Kidney (tissue), 14 donors: ENCODE measurements around the gene TNS4. TPM values are rescaled to one million over a fixed set of nuclear protein-coding genes. Genes with fewer than 3 reads are reported as not detected.

Experiments used
- DNase-seq, 5 donors: peaks; one replicate each; pipeline ENCODE4 v3.0.0-alpha.2; 2013 to 2020
- FAIRE-seq: peaks from 2 replicates; lab custom pipeline; 2012; peaks lifted over from hg19 to GRCh38; lab: Jason Lieb, UNC
- H3K27ac ChIP-seq, 2 donors: one replicate each; pipeline ENCODE4 v1.7.0; 2013; ENCODE audit warnings: low read depth in 2 of 2, low read length in 2 of 2, inconsistent platforms in 1 of 2
- H3K27me3 ChIP-seq: one replicate; pipeline ENCODE4 v1.7.1; 2013; ENCODE audit warnings: low read length, inconsistent platforms; ENCODE audit not compliant: control insufficient read depth, insufficient read depth
- H3K36me3 ChIP-seq, 3 donors: one replicate each; pipeline versions ENCODE4 v1.7.0 to v1.7.1; 2013; ENCODE audit warnings: low read length in 3 of 3, control low read depth in 1 of 3, inconsistent platforms in 1 of 3; ENCODE audit not compliant: insufficient read depth in 3 of 3, control insufficient read depth in 2 of 3
- H3K4me1 ChIP-seq, 3 donors: one replicate each; pipeline versions ENCODE4 v1.7.0 to v1.7.1; 2013; ENCODE audit warnings: low read length in 3 of 3, inconsistent platforms in 1 of 3, low read depth in 1 of 3; ENCODE audit not compliant: control insufficient read depth in 2 of 3, insufficient read depth in 2 of 3
- H3K4me3 ChIP-seq, 3 donors: one replicate each; pipeline versions ENCODE4 v1.7.0 to v1.8.1; 2013; ENCODE audit warnings: low read length in 3 of 3, control low read depth in 1 of 3, inconsistent platforms in 1 of 3
- H3K9ac ChIP-seq, 3 donors: one replicate each; pipeline versions ENCODE4 v1.7.0 to v1.7.1; 2013; ENCODE audit warnings: low read length in 3 of 3, control low read depth in 1 of 3, inconsistent platforms in 1 of 3
- H3K9me3 ChIP-seq, 3 donors: one replicate each; pipeline versions ENCODE4 v1.7.0 to v1.7.1; 2013; ENCODE audit warnings: low read length in 3 of 3, control low read depth in 1 of 3, inconsistent platforms in 1 of 3; ENCODE audit not compliant: control insufficient read depth in 2 of 3, insufficient read depth in 1 of 3
- intact Hi-C: fragments of 100-400 bp; cut with DNase I; formaldehyde crosslinking; loops from one replicate; pipeline ENCODE4 v1.11.1; 2022
- polyA plus RNA-seq: library from polyadenylated mRNA; stranded (reverse); fragments of 350-450 nt; fragmentation: Illumina TruSeq; extraction: RNeasy Lipid Tissue Mini Kit (QIAGEN cat#74804); gene quantifications from one replicate; pipeline ENCODE4 v1.2.3, GENCODE V29; 2014; ENCODE audit warnings: low read depth, low replicate concordance; ENCODE audit not compliant: insufficient read depth
- total RNA-seq: library from RNA; stranded (reverse); fragmentation: NEBNext Ultra II Directional; extraction: Animal tissue kit (Norgen Biotek cat#: 25700); gene quantifications from one replicate; pipeline ENCODE4 v1.2.1, GENCODE V29; 2021
- TF ChIP-seq, protein P1 (sequence below): IDR thresholded peaks from 3 replicates; pipeline ENCODE4 v1.5.1; 2012; ENCODE audit warnings: mild to moderate bottlenecking, moderate library complexity, borderline replicate concordance; ENCODE audit not compliant: insufficient read depth; ENCODE audit errors: extremely low read depth
- donor health status: control.
- donor health status: control.
- donor health status: control.
- donor health status: control.
- donor health status: control.
- donor health status: DM: yes; HTN: yes; CAD: no.
- donor health status: Normal renal cell carcinoma (clear cell type).

TNS4 gene
- total and polyA plus RNA-seq, 2 donors from 2014 or later: 0.31 to 2.2 TPM

- Histone ChIP-seq H3K27ac (no peak overlapping the region), H3K4me1 (no peaks in the 10 kb centered on the region), H3K4me3 (no peak overlapping the region), H3K9me3 (no peaks in the 10 kb centered on the region), H3K9ac (no peak overlapping the region), H3K27me3 (no peaks in the 10 kb centered on the region), H3K36me3 (no peaks in the 10 kb centered on the region)
- no peak for DNase-seq
- intact Hi-C loops: no loop called here
- TF ChIP-seq, protein P1, sequence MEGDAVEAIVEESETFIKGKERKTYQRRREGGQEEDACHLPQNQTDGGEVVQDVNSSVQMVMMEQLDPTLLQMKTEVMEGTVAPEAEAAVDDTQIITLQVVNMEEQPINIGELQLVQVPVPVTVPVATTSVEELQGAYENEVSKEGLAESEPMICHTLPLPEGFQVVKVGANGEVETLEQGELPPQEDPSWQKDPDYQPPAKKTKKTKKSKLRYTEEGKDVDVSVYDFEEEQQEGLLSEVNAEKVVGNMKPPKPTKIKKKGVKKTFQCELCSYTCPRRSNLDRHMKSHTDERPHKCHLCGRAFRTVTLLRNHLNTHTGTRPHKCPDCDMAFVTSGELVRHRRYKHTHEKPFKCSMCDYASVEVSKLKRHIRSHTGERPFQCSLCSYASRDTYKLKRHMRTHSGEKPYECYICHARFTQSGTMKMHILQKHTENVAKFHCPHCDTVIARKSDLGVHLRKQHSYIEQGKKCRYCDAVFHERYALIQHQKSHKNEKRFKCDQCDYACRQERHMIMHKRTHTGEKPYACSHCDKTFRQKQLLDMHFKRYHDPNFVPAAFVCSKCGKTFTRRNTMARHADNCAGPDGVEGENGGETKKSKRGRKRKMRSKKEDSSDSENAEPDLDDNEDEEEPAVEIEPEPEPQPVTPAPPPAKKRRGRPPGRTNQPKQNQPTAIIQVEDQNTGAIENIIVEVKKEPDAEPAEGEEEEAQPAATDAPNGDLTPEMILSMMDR: no peak
- FAIRE-seq: no peak
These were observed 28.5 kb downstream of the TNS4 start for GRCh38 chr17:40472733-40473452.

DNA sequence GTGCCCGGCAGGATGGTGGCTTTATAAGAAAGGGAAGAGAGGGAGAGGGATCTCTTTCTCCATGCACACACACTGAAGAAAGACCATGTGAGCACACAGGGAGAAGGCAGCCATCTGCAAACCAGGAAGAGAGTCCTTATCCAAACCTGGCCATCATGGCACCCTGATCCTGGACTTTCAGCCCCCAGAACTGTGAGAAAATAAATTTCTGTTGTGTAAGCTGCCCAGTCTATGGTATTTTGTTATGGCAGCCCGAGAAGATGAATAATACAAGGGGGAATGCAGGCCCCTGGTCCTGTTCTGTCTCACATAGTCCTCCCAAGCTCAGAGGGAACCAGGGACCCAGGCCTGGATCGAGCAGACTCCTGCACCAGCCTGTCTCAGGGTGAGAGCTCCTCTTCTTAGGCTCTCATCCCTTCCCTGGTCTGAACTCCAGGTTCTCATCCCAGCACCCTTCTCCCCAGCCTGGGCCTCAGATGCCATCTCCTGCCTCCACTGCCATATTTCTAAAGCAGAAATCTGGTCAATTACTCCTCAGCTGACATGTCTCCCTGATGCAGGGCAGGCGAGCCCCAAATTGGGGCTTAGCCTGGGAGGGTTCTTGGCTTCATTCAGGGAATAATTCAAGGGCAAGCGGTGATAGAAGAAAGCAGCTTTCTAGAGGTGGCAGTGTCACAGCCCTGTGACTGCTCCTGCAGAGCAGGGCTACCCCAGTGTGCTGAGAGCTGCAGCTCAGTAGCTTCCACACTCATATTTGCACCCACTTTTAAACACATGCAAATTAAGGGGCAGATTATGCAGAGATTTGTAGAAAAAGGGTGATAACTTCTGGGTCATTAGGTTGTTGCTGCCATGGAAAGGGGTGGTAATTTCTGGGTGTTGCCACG is 29.3 kb downstream of the TNS4 start:
- Histone ChIP-seq H3K27me3 (no peaks in the 10 kb centered on the region), H3K27ac (no peak overlapping the region), H3K36me3 (no peaks in the 10 kb centered on the region), H3K4me1 (no peaks in the 10 kb centered on the region), H3K9ac (no peak overlapping the region), H3K4me3 (no peak overlapping the region), H3K9me3 (no peaks in the 10 kb centered on the region)
- TF ChIP-seq, protein P1: no peak
- FAIRE-seq: no peak
- intact Hi-C loops: no loop called here
- no peak for DNase-seq

DNA sequence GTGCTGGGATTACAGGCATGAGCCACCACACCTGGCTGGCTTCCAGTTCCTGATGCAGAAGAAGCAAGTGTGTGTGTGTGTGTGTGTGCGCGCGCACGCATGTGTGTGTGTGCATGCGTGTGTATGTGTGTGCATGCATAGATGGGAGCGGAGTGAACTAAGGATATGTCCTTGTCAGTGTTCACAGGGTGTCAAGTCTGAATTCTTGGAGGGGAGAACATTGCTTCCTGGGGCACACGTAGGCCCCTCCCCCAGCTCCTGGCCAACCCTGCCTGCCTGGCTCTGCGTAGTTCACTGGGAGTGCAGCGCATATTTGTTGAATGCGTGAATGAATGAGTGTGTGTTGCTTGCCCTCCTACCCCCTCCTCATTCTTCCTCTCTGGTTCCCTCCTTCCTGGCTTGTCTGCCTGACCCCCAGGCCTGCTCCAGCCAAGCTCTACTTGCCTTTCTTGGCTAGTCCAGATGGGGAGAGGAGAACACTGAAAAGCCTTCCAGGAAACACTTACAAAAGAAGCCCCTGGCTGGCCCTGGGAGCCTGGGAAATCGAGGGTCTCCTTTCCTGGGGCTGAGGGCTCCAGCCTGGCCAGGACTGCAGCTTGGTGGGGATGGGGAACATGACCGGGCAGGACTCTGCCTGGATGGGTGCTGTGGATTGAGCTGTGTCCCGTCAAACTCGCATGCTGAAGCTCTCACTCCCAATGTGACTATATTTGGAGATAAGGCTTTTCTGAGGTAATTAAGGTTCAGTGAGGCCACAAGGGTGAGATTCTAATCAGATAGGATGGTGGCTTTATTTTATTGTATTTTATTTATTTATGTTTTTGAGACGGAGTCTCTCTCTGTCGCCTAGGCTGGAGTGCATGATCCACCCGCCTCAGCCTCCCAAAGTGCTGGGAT is 30.2 kb downstream of the TNS4 start:
- TF ChIP-seq, protein P1: no peak
- H3K4me3 ChIP-seq: no peak overlapping the region
- H3K36me3 ChIP-seq: no peaks in the 10 kb centered on the region
- H3K27ac ChIP-seq: no peak overlapping the region
- H3K4me1 ChIP-seq: no peaks in the 10 kb centered on the region
- peak in 2 of 5 donors; percentile 45 to 78 for DNase-seq
- no peaks in the 10 kb centered on the region for H3K9me3 ChIP-seq
- no peak overlapping the region for H3K9ac ChIP-seq
- intact Hi-C loops: no loop called here
- no peaks in the 10 kb centered on the region for H3K27me3 ChIP-seq
- FAIRE-seq: no peak
